DND-41 (cell line): ENCODE measurements around the gene STX16.

Source experiments
- CTCF ChIP-seq: IDR thresholded peaks from 2 replicates; pipeline ENCODE4 v1.5.1; 2012; ENCODE audit warnings: borderline replicate concordance, low read length, moderate library complexity, mild to moderate bottlenecking; ENCODE audit not compliant: poor library complexity, severe bottlenecking; ENCODE audit errors: extremely low read depth
- EZH2 ChIP-seq: IDR thresholded peaks from 3 replicates; pipeline ENCODE4 v1.6.1; 2012; ENCODE audit warnings: borderline replicate concordance, low read depth, mild to moderate bottlenecking, moderate library complexity, low read length, inconsistent platforms; ENCODE audit not compliant: severe bottlenecking

- TF ChIP-seq CTCF (no peak), EZH2 (no peak)
Observed at GRCh38 chr20:58612121-58612691, 38.9 kb upstream of the STX16 start.
